ENCODE measurements around the gene EXOC4.
A peak's percentile ranks its signal among the peaks of the same experiment; 100 is the strongest.

DNA sequence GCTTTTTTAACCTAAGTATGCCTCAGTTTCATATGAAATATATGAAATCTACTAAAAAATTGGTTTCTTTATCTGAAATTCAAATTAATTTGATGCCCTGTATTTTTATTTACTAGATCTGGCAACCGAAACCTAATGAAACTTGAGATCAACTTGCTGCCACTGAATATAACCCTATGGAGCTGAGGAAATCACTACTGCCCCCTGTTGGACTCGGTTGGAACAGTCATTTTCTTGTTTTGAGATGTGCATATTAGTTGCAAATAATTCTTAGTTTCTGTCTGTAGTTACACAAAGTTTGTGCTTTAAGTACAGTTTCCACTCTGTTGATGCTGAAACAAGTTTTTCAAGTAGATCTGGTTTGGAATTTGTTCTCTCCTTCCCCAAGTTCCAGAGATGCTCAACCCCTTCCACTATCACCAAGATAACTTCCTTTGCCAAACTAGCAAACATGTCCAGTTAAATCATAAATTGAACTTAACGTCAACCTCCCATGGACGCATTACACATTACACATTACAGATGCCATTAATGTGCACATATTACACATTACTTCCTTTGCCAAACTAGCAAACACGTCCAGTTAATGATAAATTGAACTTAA, 22.2 kb upstream of the EXOC4 start:
- TF ChIP-seq CTCF (IDR thresholded peaks at IDR 0.05; ENCODE audit: low read depth, low read length, poor library complexity, severe bottlenecking) (peak; percentile 94), EZH2phosphoT487 (IDR thresholded peaks at IDR 0.05; ENCODE audit: borderline replicate concordance, low read length) (no peak)

All from DOHH2 (cell line).